K562 (cell line): ENCODE measurements around the gene RAB3GAP1. TPM values are rescaled to one million over a fixed set of nuclear protein-coding genes. Genes with fewer than 3 reads are reported as not detected.

Experiments used
- BHLHE40 ChIP-seq: IDR thresholded peaks from 2 replicates; pipeline ENCODE4 v1.6.1; 2011; ENCODE audit warnings: low read length, improper control_type of control experiment
- CEBPG ChIP-seq, 3 experiments: fragments of 200-800 bp in 1 of 3; sonication (Bioruptor generic) in 1 of 3; sonication (generic) in 1 of 3; formaldehyde crosslinking in 1 of 3; IDR thresholded peaks in 2 of 3; conservative IDR thresholded peaks in 1 of 3; 2 replicates each; pipeline versions ENCODE4 v1.6.1 to v1.8.0; 2016 to 2022; ENCODE audit warnings: missing compliant biosample characterization in 2 of 3, missing genetic modification characterization in 2 of 3, mild to moderate bottlenecking in 1 of 3, missing genetic modification reagents in 1 of 3
- FOSL1 ChIP-seq: fragments of 200-800 bp; sonication (Bioruptor generic); conservative IDR thresholded peaks from 2 replicates; pipeline ENCODE4 v1.6.1; 2016; ENCODE audit warnings: missing genetic modification characterization, missing compliant biosample characterization
- NCOR1 ChIP-seq: fragments of 450-650 bp; IDR thresholded peaks from 2 replicates; pipeline ENCODE4 v1.6.1; 2016; ENCODE audit warnings: mild to moderate bottlenecking, moderate library complexity
- THRA ChIP-seq: fragments of 450-650 bp; IDR thresholded peaks from 2 replicates; pipeline ENCODE4 v1.6.1; 2017; ENCODE audit warnings: mild to moderate bottlenecking, moderate library complexity
- ZEB2 ChIP-seq: fragments of 450-650 bp; IDR thresholded peaks from 2 replicates; pipeline ENCODE4 v1.6.1; 2016
- ZNF212 ChIP-seq: fragments of 450-650 bp; formaldehyde crosslinking; IDR thresholded peaks from 2 replicates; pipeline ENCODE4 v1.4.0; 2020; ENCODE audit warnings: mild to moderate bottlenecking
- polyA plus RNA-seq, 8 experiments: library from polyadenylated mRNA; depleted of rRNA in 4 of 8; stranded (reverse) in 5 of 8; unstranded in 3 of 8; fragments of >200 nt; fragmentation: Nextera tagmentation in 2 of 8; fragmentation: Illumina TruSeq in 1 of 8; extraction: Ambion mirVana in 2 of 8; extraction: Trizol in 1 of 8; gene quantifications; 2 replicates each; pipeline versions ENCODE4 v1.2.1 to v1.2.3, GENCODE V29; 2011 to 2014; ENCODE audit warnings: inconsistent platforms in 1 of 8, missing spikeins in 1 of 8
- total RNA-seq, 7 experiments: library from RNA; depleted of rRNA in 6 of 7; stranded (reverse); fragments of >200 nt in 6 of 7; fragmentation: Illumina TruSeq in 2 of 7; extraction: Trizol in 2 of 7; gene quantifications; 2 replicates each; pipeline versions ENCODE4 v1.2.1 to v1.2.3, GENCODE V29; 2011 to 2021; ENCODE audit warnings: low replicate concordance in 1 of 7
- TF ChIP-seq, protein P1 (sequence below), 2 experiments: fragments of 450-650 bp; IDR thresholded peaks; 2 replicates each; pipeline ENCODE4 v1.6.1; 2016; ENCODE audit warnings: mild to moderate bottlenecking in 2 of 2, borderline replicate concordance in 1 of 2, low read depth in 1 of 2, moderate library complexity in 1 of 2
- TF ChIP-seq, protein P2 (sequence below), 2 experiments: IDR thresholded peaks in 1 of 2; conservative IDR thresholded peaks in 1 of 2; 2 replicates each; pipeline ENCODE4 v1.6.1; 2016; ENCODE audit warnings: low read depth in 2 of 2, mild to moderate bottlenecking in 1 of 2, missing compliant biosample characterization in 1 of 2, missing genetic modification characterization in 1 of 2, moderate library complexity in 1 of 2
- TF ChIP-seq, protein P3 (sequence below), 2 experiments: fragments of 450-650 bp in 1 of 2; sonication (generic) in 1 of 2; formaldehyde crosslinking in 1 of 2; IDR thresholded peaks in 1 of 2; conservative IDR thresholded peaks in 1 of 2; 2 replicates each; pipeline versions ENCODE4 v1.6.1 to v1.8.1; 2016 to 2023; ENCODE audit warnings: mild to moderate bottlenecking in 2 of 2, moderate library complexity in 2 of 2, inconsistent platforms in 1 of 2, missing genetic modification reagents in 1 of 2

RAB3GAP1 gene
- total and polyA plus RNA-seq, 9 of the 15 experiments (the other 6 are each of a cell fraction or from before 2014, with no cell fraction given): 15.5 to 48.6 (median 33.0) TPM

GRCh38 chr2:135124924-135125886 lies 73.1 kb downstream of the RAB3GAP1 start (continued):
- TF ChIP-seq, protein P1, sequence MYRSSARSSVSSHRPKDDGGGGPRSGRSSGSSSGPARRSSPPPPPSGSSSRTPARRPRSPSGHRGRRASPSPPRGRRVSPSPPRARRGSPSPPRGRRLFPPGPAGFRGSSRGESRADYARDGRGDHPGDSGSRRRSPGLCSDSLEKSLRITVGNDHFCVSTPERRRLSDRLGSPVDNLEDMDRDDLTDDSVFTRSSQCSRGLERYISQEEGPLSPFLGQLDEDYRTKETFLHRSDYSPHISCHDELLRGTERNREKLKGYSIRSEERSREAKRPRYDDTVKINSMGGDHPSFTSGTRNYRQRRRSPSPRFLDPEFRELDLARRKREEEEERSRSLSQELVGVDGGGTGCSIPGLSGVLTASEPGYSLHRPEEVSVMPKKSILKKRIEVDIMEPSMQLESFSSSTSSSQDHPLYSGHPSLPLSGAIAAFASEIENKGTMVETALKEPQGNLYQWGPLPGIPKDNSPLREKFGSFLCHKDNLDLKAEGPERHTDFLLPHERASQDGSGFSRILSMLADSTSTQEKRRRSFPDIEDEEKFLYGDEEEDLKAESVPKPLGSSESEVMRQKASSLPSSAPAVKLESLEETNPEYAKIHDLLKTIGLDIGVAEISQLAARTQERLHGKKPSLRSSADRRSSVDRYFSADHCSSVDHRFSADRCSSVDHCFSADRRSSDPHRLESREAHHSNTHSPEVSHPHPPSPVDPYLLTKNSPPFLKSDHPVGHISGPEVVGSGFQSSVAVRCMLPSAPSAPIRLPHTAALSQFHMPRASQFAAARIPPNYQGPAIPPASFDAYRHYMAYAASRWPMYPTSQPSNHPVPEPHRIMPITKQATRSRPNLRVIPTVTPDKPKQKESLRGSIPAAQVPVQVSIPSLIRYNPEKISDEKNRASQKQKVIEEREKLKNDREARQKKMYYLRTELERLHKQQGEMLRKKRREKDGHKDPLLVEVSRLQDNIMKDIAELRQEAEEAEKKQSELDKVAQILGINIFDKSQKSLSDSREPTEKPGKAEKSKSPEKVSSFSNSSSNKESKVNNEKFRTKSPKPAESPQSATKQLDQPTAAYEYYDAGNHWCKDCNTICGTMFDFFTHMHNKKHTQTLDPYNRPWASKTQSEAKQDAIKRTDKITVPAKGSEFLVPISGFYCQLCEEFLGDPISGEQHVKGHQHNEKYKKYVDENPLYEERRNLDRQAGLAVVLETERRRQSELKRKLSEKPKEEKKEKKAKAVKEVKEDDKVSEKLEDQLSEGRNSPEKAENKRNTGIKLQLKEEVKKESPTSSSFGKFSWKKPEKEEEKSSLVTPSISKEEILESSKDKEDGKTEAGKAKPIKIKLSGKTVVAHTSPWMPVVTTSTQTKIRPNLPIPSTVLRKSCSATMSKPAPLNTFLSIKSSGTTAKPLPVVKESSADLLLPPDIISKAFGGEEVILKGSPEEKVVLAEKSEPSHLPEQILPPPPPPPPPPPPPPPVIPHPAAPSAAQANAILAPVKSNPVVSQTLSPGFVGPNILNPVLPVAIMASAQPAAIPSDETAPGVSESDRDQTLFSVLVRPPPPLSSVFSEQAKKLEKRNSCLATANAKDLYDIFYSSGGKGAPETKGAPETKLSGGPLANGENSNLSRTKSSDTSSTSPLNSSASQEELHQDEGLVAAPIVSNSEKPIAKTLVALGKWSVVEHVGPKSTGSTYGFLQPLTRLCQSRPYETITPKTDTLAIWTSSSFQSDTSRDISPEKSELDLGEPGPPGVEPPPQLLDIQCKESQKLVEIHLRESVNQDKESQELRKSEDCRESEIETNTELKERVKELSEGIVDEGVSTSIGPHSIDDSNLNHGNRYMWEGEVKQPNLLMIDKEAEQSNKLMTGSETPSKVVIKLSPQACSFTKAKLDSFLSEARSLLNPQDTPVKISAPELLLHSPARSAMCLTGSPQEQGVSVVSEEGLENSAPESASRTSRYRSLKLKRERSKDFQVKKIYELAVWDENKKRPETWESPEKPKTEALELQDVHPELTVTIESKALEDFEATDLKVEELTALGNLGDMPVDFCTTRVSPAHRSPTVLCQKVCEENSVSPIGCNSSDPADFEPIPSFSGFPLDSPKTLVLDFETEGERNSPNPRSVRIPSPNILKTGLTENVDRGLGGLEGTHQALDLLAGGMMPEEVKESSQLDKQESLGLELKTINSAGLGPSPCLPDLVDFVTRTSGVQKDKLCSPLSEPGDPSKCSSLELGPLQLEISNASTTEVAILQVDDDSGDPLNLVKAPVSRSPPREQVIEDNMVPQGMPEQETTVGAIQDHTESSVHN (IDR thresholded peaks at IDR 0.05; ENCODE audit: borderline replicate concordance in 1 of 2, low read depth in 1 of 2): no peak
- TF ChIP-seq, protein P2, sequence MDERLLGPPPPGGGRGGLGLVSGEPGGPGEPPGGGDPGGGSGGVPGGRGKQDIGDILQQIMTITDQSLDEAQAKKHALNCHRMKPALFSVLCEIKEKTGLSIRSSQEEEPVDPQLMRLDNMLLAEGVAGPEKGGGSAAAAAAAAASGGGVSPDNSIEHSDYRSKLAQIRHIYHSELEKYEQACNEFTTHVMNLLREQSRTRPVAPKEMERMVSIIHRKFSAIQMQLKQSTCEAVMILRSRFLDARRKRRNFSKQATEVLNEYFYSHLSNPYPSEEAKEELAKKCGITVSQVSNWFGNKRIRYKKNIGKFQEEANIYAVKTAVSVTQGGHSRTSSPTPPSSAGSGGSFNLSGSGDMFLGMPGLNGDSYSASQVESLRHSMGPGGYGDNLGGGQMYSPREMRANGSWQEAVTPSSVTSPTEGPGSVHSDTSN (CRISPR knock-in tag; IDR thresholded peaks at IDR 0.05; ENCODE audit: low read depth): no peak
- TF ChIP-seq, protein P2 (tag; conservative IDR thresholded peaks at IDR 0.05; ENCODE audit: low read depth): no peak
- TF ChIP-seq THRA (no peak), CEBPG (CRISPR knock-in tag; IDR thresholded peaks at IDR 0.05) (no peak), CEBPG (tag; conservative IDR thresholded peaks at IDR 0.05 in 1 of 2, IDR thresholded peaks at IDR 0.05 in 1 of 2) (peak in 1 of 2 experiments; percentile 91; a peak in 2 of 4 replicates), ZNF212 (CRISPR knock-in tag) (no peak), ZEB2 (peak; percentile 73), FOSL1 (0 out of 2 replicates have a peak, but pooled peaks have one; percentile 39), BHLHE40 (no peak), NCOR1 (no peak)
- TF ChIP-seq, protein P3, sequence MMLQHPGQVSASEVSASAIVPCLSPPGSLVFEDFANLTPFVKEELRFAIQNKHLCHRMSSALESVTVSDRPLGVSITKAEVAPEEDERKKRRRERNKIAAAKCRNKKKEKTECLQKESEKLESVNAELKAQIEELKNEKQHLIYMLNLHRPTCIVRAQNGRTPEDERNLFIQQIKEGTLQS (IDR thresholded peaks at IDR 0.05): peak; percentile 68
- TF ChIP-seq, protein P3 (CRISPR knock-in tag; conservative IDR thresholded peaks at IDR 0.05): no peak
